Thoracic aorta (tissue), 2 donors: ENCODE results near the gene XXYLT1. TPM values are rescaled to one million over a fixed set of nuclear protein-coding genes. Genes with fewer than 3 reads are reported as not detected.

Source experiments
- ATAC-seq: fragments of 150-250 bp; one replicate; pipeline ENCODE4 v1.8.0; 2017; ENCODE audit warnings: low read depth; ENCODE audit not compliant: insufficient number of reproducible peaks, low FRiP score
- DNase-seq: peaks from one replicate; pipeline ENCODE4 v3.0.0-alpha.2; 2020; ENCODE audit warnings: low spot score
- H3K27ac ChIP-seq, 2 donors: fragments of 200-600 bp; sonication (generic); 1 replicate in 1 of 2; 2 replicates in 1 of 2; pipeline ENCODE4 v1.5.1; 2016; ENCODE audit warnings: mild to moderate bottlenecking in 2 of 2, moderate library complexity in 2 of 2
- H3K27me3 ChIP-seq: fragments of 200-600 bp; sonication (generic); replicated peaks from 2 replicates; pipeline ENCODE4 v1.6.0; 2016; ENCODE audit warnings: mild to moderate bottlenecking; ENCODE audit not compliant: insufficient read depth
- H3K36me3 ChIP-seq: fragments of 200-600 bp; sonication (generic); one replicate; pipeline ENCODE4 v1.5.1; 2016
- H3K4me1 ChIP-seq, 2 donors: fragments of 200-600 bp; sonication (generic); 1 replicate in 1 of 2; 2 replicates in 1 of 2; pipeline versions ENCODE4 v1.5.1 to v1.6.0; 2016; ENCODE audit warnings: low read depth in 2 of 2, mild to moderate bottlenecking in 1 of 2; ENCODE audit not compliant: control insufficient read depth in 1 of 2
- H3K4me3 ChIP-seq: fragments of 200-600 bp; sonication (generic); 2 replicates; pipeline ENCODE4 v1.5.1; 2016; ENCODE audit warnings: mild to moderate bottlenecking
- H3K9me3 ChIP-seq: fragments of 200-600 bp; sonication (generic); 2 replicates; pipeline ENCODE4 v1.5.1; 2016
- CTCF ChIP-seq: fragments of 200-600 bp; sonication (generic); IDR thresholded peaks from one replicate; pipeline ENCODE4 v1.5.1; 2019; ENCODE audit warnings: antibody characterized with exemption
- total RNA-seq, 2 donors: library from RNA; depleted of rRNA; stranded (reverse); fragments of >200 nt; gene quantifications; one replicate each; pipeline versions ENCODE4 v1.1.0 to v1.2.3, GENCODE V29; 2016

The XXYLT1 gene
- total RNA-seq, 2 donors from 2014 or later: 17.7 to 21.2 TPM

DNA sequence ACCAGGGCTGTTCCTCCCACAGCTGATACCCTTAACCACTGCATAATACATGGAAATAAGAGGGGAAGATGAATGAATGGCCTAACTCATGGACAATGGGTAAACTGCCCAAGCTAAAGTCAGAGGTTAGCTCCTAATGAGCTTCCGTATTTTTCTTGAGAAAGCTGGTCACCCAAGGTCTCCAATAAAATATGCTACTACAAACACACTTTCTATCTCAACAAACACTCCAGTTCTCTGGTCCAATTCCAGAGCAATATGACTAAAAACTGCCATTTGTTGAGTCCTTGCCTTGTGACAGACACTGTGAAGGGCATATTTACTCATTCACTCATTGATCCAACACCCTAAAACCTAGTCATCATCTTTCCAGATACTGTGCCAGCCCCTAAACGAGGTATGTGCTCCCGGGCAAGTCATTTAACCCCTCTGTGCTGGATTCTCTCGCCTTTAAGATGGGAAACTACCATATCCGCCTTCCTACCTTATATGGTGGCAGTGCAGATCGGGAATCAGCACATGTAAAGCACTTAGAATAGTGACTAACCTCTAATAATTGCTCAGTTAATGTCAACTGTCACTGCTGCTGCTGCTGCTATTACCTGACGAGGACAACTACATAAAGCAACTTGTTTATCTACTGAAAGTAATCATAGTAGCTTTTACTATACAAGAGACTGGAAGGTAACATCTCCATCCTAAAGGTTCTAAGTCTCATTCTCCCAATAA lies 89.1 kb downstream of the XXYLT1 start:
- TF ChIP-seq CTCF: no peak
- H3K9me3 ChIP-seq: no peaks in the 10 kb centered on the region
- no peaks in the 10 kb centered on the region for H3K27me3 ChIP-seq
- H3K4me1 ChIP-seq: peaks cover 0 to 15% of the 10 kb centered on the region in 2 donors
- no peak overlapping the region for H3K27ac ChIP-seq
- no peaks in the 10 kb centered on the region for H3K36me3 ChIP-seq
- no peak for ATAC-seq
- H3K4me3 ChIP-seq: no peak overlapping the region
- DNase-seq: no peak

DNA sequence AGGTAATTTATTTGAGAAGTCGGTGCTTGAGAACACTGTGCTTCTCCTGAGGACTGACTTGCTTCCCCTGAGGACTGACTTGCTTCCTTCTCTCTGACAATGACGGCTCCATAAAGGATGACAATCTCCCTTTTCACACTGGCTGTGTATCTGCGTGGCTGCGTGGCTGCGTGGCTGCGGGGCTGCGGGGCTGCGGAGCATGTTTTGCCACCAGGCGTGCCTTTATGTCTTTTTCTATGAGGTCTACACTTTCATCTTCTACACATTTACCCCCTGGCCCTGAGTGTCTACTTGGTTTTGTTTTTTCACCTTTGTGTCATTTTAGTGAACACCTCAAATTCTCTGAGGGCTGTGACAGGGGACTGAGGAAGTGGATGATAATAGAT lies 89.9 kb downstream of the XXYLT1 start:
- Histone ChIP-seq H3K4me3 (no peak overlapping the region), H3K27ac (no peak overlapping the region), H3K9me3 (no peaks in the 10 kb centered on the region), H3K4me1 (peaks cover 0 to 15% of the 10 kb centered on the region in 2 donors), H3K27me3 (no peaks in the 10 kb centered on the region), H3K36me3 (no peaks in the 10 kb centered on the region)
- no peak for TF ChIP-seq CTCF
- no peak for DNase-seq
- ATAC-seq: no peak

DNA sequence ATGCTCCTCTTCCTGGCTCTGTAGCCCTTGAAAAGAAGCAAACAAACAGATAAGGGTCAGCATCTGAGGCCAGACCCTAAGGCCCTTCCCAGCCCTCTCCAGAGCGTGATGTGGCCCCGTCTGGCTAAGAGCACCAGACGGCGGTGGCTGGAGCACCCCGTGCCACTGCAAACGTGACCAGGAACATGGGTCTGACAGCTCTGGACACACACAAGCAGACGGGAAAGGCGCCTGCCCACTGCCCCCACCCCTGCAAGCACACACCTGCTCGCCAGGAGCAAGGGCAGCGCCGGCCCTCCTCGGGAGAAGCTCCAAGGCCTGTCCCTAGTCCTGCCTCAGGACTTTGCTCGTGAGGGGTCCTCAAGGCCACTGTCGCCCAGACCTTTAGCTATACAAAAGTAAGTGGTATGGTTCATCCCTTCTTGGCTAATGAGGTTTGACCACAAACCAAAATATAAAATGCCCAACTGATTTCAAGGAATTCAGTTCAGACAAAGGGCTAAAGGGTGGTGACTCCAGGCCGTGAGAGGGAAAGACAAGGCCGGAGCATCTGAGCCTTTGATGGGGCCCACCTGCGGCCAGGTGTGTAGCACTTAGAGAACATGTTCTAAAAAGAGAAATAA lies 90.4 kb downstream of the XXYLT1 start:
- H3K27ac ChIP-seq: no peak overlapping the region
- ATAC-seq: no peak
- peaks cover 0 to 15% of the 10 kb centered on the region in 2 donors for H3K4me1 ChIP-seq
- H3K4me3 ChIP-seq: no peak overlapping the region
- no peaks in the 10 kb centered on the region for H3K27me3 ChIP-seq
- no peaks in the 10 kb centered on the region for H3K9me3 ChIP-seq
- TF ChIP-seq CTCF: no peak
- DNase-seq: no peak
- no peaks in the 10 kb centered on the region for H3K36me3 ChIP-seq

DNA sequence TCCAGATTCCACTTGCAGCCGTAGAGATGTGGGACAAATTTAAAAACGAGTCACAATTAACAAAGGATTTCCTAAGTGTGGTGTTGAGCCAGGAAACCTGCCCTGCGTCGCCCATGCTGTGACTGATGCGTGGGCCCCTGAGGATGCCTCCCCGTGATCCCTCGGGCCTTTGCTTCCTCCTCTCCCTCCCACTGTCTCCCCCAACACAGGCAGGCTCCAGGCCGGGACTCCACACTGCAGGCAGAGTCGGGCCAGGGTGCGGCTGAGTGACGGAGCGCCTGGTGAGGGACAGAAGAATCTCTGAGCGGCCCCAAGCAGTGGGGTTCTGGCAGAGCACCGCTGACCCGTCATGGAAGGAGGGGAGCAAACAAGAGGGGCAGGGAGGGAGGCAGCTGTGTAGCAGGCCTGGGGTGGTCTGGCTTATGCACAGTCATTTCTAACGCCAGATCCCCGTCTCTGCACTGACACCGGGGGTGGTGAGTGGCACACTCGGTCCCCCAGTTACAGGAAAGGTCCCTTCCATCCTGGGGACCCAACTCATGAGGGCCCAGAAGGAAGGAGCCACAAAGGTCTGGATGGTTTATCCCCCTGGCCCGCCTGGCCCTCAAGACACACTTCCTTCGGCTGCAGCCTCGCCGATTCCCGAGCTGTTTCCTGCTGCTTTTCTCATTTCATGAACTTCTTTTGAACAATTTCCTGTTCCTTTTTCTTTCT lies 91.0 kb downstream of the XXYLT1 start:
- no peaks in the 10 kb centered on the region for H3K9me3 ChIP-seq
- H3K4me1 ChIP-seq: peaks cover 0 to 13% of the 10 kb centered on the region in 2 donors
- DNase-seq (no peak), ATAC-seq (no peak)
- H3K27ac ChIP-seq: no peak overlapping the region
- no peaks in the 10 kb centered on the region for H3K27me3 ChIP-seq
- no peaks in the 10 kb centered on the region for H3K36me3 ChIP-seq
- no peak for TF ChIP-seq CTCF
- no peak overlapping the region for H3K4me3 ChIP-seq
